Stimulated activated CD4-positive, alpha-beta T cell treated with anti-CD3 and anti-CD28 coated beads, TNF-alpha, amount 100 ng/mL, for 1 hour (primary cell): Measurements from ENCODE around the gene ZNRF4.

Experiments used
- DNase-seq, 3 donors: peaks; one replicate each; pipeline ENCODE4 v3.0.0-alpha.2; 2020; ENCODE audit warnings: low read depth in 3 of 3, low spot score in 1 of 3

The ZNRF4 gene

DNA sequence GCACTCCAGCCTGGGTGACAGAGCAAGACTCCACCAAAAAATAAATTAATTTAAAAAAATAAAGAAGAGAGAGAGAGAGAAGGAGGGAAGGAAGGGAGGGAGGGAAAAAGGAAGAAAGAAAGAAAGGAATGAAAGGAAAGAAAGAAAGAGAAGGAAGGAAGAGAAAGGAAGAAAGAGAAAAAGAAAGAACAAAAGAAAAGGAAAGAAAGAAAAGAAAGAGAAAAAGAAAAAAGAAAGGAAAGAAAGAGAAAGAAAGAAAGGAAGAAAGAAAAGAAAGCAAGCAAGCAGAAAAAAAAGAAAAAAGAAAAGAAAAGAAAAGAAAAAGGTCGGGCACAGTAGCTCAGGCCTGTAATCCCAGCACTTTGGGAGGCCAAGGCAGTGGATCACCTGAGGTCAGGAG lies 14.9 kb upstream of the ZNRF4 start:
- DNase-seq: no peak

DNA sequence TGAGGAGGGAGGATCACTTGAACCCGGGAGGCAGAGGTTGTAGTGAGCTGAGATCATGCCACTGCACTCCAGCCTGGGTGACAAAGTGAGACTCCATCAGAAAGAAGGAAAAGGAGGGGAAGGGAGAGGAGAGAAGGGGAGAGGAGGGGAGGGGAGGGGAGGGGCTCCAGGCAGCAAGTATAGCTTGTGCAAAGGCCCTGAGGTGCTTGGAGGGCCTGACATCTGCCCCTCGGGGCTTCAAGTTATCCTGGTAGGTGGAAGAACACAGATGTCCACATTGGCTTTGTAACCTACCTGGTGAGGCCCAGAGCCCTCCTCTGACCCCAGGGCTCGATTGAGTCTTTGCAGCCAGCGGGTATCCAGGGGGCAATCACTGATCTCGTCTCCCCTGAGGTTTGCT lies 11.5 kb upstream of the ZNRF4 start:
- no peak for DNase-seq

DNA sequence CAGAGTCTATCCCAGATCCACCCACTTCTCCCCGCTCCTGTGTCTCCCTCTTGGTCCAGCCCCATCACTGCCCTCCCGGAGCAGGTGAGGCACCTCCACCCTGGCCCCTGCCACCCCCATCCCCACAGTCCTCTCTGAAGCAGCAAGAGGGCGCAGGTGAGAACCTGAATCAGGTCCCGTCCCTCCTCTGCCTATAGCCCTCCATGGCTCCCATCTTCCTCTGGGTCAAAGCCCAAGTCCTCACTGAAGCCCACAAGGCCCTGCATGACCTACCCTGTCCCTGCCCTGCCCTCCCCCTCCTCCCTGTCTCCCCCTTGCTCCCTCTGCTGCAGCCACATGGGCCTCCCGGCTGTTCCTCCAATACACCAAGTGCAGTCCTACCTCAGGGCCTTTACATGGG lies 10.8 kb upstream of the ZNRF4 start:
- DNase-seq: no peak

DNA sequence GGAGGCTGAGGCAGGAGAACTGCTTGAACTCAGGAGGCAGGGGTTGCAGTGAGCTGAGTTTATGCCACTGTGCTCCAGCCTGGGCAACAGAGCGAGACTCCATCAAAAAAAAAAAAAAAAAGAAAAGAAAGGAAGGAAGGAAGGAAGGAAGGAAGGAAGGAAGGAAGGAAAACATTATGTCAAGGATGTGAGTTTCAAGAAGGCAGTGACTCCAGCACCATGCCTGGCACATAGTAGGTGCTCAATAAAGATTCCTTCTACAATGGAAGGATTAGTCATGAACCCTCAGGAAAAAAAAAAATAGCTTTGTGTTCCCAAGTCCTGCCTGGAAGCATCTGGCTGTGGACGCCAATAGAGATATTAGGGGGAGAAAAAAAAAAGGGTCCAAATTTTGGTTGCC lies 10.1 kb upstream of the ZNRF4 start:
- no peak for DNase-seq

DNA sequence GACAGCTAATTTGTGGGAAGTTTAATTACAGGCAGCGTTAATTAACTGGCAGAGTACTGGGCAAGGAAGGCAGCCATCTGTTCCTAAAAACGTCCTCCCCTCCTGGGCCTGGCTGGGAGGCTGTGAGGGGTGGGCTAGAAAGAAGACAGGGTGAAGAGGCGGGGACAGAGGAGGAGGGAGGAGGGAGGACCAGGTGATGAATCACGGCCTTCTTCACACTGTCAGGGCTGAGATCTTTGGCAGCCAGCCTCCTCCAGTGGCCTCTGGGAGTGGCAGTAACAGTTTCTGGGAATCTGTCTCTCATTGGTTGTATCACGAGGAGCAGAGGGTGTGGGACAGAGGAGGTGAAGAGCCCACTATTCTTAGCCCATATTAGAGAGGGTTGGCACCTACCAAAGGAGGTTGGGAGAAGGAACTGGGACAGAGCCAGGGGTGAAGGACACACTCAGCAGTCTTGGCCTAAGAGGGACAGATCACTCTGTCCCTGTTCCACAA lies 9.6 kb upstream of the ZNRF4 start:
- no peak for DNase-seq

DNA sequence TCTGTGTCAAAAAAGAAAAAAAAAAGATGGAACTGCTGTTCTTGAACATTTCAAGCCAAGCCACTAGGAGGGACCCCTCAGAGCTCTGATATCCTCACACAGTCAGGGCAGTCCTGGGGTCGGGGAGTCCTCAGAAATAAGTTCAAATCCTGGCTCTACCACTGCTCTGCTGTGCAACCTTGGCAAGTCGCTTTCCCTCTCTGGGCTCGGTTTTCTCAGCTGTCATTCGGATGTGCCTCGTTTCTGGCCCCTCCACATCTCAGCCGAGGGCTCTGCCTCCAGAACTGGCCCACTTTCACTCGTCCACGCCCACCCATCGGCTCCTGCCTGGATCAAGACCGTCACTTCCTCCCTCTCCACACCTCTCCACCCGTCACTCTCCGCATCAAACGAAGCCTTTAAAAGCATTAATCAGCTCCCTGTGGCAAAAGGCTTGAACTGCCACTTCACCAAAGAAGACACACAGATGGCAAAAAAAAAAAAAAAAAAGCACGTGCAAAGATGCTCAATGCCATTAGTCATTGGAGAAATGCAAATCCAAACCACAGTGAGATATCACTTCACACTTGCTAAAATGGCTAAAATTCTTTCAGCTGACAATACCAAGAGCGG lies 7.4 kb upstream of the ZNRF4 start:
- DNase-seq: no peak

DNA sequence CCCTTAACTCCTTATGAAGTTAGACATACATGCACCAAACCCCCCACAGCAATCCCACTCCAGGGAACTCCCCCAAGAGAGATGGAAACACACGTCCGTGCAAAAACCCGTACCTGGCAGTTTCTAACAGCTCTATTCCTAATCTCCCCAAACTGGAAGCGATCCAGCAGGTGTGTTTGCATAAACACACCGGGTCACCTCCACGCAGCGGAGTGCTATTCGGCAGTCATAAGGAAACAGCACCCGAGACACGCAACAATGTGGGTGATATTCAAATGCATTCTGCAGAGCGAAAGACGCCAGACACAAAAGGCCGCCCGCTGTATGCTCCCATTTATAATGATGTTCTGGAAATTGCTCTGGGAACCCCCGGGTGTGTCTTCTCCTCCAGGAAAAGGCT lies 6.8 kb upstream of the ZNRF4 start:
- DNase-seq: no peak

DNA sequence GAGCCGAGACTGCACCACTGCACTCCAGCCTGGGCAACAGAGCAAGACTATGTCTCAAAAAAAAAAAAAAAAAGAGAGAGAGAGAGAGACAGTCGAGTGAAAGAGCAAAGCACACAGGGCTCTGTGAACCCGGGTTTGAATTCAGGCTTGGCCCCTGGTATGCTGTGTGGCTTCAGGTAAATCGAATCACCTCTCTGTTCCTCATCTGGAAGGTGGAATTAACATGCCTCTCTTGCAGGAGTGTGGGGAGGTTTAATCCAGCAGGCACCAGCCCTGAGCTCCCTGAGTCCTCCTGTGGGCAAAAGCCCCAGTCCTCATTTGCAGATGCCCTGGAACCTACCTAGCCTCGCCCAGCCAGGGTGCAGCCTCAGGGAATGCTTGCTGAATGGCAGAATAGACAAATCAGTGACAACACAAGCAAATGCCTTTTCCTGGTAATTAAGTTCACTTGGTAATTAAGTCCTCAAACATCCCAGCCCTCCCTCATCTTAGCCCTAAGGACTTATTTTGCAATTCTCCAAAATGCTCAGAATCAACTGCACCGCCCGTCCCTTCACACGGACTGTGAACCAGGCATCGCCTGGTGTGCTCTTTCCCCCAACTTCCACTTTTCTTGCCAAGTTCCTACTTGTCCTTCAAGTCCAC lies 4.6 kb upstream of the ZNRF4 start:
- no peak for DNase-seq

DNA sequence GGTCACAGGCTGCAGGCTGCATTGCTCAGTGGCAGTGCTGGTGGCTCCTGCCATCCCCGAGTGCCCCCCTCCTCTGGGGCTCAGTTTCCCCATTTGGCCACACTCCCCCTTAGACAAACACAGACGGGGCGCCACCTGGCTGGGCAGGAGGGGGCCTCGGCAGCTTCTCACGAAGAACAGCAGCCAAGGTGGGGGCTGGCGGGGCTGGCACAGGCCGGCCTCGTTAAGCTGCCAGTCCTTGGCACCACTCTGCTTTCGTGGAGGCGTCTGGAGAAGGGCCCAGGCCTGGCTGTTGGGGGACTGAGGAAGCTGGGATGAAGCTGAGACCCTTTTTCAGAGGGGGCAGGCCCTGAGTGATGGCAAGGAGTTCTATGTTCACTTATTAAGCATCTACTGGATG lies 3.7 kb upstream of the ZNRF4 start:
- no peak for DNase-seq

DNA sequence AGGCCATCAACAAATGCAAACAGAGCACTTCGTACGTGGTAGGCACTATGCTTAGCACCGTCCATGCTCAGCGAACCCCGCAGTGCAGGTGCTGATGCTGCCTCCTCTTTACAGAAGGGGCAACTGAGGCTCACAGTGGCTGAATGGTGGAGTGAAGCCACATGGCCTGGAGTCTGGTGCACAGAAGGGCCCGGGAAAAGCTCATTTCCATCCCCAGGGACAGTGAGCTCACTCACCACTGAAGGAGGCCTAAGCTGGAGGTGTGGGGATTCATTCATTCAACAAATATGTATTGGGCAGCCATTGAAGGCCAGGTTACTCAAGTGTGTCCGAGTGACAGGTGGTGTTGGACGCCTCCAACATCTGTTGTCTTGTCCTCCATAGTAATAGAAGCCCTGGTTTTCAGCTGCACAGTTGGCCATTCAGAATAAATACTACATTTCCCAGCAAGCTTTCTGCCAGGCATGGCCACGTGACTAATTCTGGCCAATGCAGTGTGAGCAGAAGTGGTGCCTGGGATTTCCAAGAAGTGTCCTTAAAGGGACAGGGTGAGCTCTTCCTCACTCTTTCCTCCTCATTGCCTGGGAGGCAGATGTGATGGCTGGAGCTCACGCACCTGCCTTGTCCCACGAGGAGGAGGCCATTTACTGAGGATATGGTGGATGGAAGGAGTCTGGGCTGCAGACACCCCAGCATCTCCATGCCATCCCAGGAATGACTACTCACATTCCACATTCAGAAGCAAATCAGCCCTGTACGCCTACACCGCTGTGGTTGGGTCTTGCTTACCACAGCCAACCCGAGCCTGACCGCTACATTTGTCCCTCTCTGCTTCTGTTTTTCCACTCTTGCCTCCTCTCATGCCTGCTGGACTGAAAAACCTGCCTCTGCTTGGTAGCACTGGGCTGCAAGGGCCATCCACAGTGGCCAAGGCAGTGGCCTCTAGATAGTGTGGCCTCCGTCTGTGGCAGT lies 2.3 kb upstream of the ZNRF4 start:
- DNase-seq: no peak

DNA sequence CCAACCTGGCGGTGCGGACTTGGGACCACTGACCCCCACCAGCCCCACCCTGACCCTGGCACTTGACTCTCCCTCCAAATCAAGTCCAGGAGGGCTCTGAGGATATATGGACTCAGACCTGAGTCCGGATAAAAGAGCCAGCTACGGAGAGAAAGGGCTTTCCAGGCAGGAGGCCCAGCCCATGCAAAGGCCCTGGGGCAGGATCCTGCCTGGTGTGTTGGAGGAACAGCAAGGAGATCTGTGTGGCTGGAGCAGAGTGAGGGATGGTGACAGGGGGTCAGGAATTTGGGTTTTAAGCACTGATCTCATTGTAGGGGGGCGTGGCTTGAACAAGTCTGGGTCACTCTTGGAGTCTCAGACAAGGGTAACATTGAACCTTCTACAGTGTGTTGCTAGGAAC lies 474 bp upstream of the ZNRF4 start:
- DNase-seq: no peak

DNA sequence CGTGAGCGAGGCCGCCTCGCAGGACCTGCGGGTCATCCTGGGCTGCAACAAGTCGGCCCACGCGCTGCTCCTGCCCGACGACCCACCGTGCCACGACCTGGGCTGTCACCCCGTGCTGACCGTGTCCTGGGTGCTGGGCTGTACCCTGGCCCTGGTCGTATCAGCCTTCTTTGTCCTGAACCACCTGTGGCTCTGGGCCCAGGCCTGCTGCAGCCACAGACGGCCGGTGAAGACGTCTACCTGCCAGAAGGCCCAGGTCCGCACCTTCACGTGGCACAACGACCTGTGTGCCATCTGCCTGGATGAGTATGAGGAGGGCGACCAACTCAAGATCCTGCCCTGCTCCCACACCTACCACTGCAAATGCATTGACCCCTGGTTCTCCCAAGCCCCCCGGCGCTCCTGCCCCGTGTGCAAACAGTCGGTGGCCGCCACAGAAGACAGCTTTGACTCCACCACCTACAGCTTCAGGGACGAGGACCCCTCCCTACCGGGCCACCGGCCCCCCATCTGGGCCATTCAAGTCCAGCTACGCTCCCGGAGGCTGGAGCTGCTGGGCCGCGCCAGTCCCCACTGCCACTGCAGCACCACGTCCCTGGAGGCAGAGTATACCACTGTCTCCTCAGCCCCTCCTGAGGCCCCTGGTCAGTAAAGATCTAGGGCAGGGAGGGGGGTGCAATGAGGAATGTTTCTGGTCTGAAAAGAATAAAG lies 1.1 kb downstream of the ZNRF4 start:
- DNase-seq: no peak

DNA sequence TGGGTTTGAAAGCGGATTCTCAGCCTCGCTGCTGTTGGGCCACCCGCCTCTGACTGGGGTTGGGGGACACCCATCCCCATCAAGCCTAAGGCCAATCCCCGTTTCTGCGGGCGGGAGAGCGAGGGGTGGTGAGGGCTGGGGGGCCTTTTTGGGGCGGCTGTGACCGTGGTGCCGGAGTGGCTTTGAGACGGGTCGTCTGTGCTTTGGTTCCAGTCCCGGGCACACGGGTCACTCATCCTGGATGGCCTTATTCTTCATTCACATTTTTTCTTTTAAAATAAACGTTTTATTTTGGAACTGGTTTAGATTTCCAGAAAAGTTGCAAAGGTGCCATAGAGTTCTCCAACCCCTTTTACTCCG lies 1.6 kb downstream of the ZNRF4 start:
- DNase-seq: no peak

DNA sequence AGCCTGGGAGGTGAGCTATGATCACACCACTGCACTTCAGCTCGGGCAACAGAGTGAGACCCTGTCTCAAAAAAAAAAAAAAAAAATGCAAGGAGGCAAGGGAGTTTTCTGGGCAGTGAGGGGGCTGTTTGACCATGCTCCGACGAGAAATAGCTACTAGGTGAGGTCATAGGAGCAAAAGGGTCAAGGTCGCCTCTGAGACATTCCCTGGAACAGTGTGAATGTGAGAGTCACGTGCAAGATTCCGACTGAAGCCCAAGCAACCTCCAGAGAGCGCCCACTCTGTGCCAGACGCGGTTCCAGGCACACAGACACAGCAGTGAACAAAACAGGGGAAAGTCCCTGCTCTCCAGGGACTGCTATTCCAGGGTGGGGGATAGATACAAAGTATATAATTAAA lies 2.5 kb downstream of the ZNRF4 start:
- no peak for DNase-seq

DNA sequence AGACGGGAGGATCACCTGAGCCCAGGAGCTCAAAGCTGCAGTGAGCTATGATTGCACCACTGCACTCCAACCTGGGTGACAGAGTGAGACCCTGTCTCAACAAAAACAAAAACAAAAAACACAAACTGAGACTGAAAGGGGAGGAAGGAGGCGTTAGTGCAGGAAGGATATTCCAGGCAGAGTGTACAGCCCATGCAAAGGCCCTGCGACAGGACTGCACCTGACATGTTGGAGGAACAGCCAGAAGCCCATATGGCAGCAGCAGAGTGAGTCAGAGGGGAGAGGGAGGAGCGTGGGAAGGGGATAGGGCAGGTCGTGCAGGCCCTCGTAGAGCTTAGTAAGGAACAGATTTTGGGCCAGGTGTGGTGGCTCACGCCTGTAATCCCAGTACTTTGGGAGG lies 3.2 kb downstream of the ZNRF4 start:
- DNase-seq: no peak

DNA sequence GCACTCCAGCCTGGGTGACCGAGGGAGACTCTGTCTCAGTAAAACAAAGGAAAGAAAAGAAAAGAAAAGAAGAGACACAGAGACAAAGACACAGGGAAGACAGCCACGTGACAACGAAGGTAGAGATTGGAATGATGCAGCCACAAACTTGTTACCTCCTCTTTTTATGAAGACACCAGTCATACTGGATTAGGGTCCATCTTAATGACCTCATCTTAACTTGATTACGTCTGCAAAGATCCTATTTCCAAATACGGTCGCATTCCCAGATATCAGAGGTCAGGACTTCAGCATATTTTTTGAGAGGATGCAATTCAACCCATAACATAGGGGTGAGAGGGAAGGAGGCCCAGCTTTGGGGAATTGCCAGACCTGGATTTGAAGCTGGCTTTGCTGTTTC lies 4.1 kb downstream of the ZNRF4 start:
- no peak for DNase-seq

DNA sequence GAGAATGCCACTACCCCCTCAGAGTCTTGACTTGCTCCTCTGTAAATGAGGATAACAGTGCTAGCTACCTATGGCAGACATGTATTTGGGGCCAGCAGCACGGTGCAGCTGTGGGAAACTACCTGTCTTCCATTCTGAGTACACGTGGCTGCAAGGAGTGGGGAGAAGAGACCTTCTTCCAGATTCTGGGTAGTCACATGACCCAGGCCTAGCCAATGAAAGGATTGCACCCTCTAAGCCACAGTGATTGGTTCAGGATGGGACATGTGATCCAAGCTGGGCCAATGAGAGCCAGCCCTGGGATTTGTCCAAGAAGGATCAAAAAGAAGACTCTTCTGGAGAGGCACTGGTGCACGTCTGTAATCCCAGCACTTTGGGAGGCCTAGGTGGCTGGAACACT lies 5.5 kb downstream of the ZNRF4 start:
- no peak for DNase-seq

DNA sequence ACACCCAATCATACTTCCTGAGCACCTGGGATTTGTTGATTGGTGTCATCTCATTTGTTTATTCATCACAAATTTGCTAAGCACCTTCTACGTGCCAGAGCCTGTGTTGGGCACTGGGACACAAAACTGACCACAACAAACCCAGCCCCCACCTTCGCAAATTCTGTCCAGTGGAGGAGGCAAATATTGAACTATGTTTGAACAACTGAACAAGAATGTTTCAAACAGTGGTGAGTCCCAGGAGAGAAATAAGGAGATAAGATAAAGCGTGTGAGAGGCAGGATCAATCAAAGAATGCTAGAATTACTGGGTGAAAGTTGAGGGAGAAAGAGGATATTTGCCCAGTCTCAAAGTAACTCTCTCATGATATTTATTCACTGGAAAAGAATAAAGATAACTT lies 8.7 kb downstream of the ZNRF4 start:
- DNase-seq: no peak

DNA sequence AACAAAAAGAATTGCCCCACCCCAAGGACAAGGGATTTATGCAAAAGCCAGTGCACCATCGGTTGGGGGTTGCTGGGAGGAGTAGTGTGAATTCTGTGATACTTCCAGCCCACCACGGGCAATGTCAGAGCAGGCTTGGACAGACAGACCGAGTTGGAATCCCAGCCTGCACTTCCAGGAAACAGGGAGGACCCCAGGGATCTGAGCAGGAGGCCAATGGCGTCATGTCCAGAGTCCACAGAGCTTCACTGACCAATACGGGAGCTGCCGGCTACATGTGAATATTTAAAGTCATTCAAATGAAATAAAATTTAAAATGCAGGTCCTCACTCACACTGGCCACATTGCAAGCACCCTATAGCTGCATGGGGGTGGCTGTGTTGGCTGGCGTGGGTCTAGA lies 10.9 kb downstream of the ZNRF4 start:
- DNase-seq: no peak

DNA sequence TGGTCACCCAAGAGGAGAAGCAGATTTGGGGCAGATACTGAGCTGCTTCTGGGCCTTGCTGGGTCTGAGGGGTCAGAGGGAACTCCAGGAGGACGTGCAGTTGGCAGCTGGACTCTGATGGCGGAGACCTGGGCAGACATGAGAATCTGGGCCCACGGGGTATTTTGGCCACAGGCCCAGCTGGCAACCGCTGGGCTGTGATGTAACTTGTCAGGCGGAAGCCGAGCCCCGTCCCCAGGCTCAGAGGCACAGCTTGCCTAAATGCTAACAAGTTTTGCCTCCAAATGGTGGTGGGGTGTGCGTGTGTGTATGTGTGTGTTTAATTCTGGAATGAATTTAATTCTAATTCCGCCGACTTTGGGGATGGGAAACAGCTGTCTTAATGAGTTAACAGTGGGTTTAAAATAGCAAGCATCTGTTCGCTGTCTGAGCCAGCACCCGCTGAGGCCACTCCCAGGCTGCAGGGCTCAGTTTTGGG lies 11.6 kb downstream of the ZNRF4 start:
- DNase-seq: no peak

DNA sequence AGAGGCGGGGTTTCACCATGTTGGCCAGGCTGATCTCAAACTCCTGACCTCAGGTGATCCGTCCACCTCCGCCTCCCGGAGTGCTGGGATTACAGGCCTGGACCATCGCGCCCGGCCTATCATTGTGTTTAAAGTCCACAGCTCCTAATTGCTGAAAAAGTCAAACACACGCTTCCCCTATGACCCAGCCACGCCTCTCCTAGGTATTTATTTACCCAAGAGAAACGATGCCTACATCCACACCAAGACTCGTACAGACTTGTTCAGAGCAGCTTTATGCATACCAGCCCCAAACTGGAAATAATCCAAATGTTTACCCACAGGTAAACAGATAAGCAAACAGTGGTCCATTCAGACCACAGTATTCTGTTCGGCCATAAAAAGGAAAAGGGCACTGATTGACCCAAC lies 15.1 kb downstream of the ZNRF4 start:
- no peak for DNase-seq
